GM21367 (cell line): ENCODE measurements around the gene IQCE.
"Not testable (repeated sequence)": the region's sequence is repeated elsewhere in the genome, so short reads cannot be mapped to it uniquely, and the experiment has no call there.

Experiments
- ATAC-seq: cut with Tn5 transposase; IDR thresholded peaks from one replicate; pipeline ENCODE4 v1.9.1; 2021; ENCODE audit not compliant: unreplicated experiment

IQCE gene

DNA sequence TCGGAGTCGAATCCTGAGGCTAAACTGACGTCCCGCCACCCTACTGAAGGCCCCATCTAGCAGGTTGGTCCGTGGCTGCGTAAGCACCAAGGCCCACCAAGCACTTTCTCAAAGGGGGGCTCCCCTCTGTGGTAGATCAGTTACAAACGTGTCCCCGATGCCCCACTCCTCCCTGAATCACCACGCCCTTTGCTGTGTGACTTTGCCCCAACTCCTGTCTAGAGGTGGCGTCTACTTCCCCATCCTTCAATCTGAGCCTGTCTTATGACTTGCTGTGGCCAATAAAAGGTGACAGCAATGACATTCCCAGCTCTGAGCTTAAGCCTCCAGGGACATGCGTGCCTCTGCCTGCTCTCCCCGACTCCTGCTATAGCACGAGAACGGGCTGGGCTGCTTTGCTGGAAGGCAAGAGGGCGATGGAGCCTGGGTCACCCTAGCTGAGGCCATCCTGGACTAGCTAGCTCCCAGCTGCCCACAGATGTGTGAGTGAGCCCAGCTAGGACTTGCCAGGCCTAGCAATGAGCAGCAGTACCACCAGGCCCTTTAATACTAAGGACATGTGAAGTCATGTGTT lies 26.5 kb upstream of the IQCE start:
- not testable (repeated sequence) for ATAC-seq

DNA sequence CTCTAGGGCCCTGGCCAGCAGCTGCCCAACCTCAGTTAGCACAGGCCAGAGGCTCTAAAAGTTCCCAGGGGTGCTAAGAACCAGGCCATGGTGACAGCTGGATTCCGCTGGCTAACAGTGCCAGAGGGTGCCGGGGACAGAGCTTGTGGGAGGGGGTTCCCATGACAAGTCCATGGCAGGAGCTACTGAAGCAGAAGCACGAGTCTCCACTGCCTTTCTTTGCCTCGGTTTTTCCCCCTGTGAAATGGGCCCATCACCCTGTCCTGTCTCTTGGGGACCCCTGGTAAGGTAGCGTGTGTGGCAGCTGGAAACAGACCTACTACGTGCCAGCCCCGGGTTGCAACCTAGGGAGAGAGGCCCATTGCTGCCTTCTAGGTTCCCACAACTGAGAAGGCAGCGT lies 26.0 kb upstream of the IQCE start:
- ATAC-seq: not testable (repeated sequence)

DNA sequence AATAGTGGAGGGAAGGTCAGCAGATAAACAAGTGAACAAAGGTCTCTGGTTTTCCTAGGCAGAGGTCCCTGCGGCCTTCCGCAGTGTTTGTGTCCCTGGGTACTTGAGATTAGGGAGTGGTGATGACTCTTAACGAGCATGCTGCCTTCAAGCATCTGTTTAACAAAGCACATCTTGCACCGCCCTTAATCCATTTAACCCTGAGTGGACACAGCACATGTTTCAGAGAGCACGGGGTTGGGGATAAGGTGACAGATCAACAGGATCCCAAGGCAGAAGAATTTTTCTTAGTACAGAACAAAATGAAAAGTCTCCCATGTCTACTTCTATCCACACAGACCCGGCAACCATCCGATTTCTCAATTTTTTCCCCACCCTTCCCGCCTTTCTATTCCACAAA lies 25.2 kb upstream of the IQCE start:
- ATAC-seq: not testable (repeated sequence)

DNA sequence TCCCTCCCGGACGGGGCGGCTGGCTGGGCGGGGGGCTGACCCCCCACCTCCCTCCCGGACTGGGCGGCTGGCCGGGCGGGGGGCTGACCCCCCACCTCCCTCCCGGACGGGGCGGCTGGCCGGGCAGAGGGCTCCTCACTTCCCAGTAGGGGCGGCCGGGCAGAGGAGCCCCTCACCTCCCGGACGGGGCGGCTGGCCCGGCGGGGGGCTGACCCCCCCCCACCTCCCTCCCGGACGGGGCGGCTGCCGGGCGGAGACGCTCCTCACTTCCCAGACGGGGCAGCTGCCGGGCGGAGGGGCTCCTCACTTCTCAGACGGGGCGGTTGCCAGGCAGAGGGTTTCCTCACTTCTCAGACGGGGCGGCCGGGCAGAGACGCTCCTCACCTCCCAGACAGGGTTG lies 24.6 kb upstream of the IQCE start:
- not testable (repeated sequence) for ATAC-seq

DNA sequence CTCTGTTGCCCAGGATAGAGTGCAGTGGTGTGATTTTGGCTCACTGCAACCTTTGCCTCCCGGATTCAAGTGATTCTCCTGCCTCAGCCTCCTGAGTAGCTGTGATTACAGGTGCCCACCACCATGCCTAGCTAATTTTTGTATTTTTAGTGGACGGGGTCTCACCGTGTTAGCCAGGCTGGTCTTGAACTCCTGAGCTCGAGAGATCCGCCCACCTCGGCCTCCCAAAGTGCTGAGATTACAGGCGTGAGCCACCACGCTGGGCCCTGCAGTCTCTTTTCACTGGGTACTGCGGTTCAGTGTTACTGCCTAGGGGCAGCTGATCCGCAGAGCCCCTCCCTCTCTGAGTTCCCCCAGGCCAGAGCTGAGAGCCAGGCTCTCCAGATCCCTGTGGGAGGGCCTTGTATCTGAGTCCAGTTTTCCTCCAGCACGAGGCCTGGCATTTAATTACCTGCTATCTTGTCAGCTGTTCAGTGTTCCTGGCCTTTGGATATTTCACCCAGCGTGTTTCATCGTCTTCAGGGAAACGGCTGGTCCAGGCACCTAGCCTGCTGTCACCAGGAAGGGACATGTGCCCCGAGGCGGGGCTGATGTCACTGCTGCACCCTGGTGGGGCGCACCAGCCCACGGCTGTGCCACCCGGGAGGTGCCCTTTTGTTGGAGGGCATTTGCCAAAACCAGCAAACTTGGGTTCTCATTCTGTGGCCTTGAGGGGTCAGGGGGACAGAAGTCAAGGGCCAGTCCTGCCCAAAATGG lies 22.7 kb upstream of the IQCE start:
- not testable (repeated sequence) for ATAC-seq

DNA sequence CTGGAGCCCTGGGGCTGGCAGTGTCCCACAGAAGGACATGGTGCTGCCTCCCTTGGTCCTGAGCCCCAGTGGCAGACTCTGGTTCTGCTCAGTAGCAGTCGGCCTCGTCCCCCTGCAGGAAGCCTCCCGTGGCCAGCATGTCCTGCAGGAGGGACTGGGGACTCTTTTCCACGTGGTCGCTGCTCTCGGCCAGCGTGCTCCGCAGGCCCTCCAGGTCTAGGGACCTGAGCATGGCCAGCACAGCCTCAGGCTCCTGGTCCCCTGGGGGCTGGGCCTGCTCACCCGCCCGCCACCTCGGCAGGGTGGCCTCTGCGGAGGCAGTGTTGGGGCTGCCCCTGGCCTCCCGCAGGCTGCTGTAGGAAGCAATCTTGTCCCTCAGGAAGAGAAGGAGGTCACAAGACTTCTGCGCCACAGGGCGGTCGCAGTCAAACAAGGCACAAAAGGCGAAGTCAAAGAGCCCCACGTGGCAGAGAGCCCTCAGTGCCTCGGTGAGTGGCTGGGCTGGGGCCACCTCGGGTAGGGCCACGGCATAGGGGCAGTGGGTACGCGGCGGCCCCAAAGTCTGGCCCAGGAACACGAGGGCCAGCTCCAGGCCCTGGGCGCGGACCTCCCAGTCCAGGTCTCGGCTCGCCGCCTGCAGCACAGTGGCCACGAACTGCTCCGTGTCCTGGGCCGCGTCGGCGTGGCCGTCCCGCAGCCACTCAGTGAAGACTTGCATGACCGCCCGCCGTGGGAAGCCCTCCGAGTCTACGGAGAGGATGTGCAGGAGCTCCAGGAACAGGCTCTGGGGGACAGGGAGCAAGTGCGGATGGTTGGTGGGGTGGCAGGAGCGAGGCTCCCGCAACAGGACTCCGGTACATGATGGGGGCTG lies 20.6 kb upstream of the IQCE start:
- ATAC-seq: no peak

DNA sequence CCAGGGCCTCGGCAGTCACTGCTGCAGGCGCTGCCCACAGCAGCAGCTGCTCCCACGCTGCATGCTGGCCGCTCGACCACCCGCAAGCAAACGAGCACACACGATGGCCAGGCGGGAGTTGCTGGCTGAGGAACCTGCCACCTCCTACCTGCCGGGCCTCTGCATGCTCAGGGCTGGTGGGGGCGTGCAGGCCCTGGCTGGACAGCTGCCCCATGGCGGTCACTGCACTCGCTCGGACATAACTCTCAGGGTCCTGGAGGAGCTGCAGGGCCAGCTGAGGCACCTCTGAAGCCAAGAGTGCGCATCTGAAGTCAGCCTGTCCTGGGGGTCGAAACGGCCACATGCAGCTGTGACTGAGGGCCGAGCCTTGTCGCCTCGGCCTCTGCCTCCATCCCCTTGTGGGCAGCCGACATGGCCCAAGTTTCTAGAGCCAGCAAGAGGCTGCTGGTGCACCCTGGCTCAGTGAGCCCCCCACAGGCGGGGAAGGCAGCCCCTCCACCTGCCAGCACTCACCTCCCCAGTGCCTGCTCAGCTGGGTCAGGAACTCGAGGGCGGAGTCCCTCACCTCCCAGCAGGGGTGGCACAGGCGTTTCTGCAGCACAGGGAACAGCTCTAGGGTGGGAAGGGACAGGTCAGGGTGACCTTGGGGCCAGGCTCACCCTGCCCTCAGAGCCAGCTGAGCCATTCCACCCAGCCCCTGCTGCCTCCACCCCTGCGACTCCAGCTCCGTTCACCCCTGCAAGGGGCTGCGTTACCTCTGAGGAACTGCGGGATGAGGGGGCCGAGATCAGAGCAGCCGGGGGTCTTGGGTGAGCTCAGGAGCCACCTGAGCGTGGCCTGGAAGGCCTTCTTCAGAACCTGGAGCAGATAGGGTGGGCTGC lies 19.5 kb upstream of the IQCE start:
- no peak for ATAC-seq

DNA sequence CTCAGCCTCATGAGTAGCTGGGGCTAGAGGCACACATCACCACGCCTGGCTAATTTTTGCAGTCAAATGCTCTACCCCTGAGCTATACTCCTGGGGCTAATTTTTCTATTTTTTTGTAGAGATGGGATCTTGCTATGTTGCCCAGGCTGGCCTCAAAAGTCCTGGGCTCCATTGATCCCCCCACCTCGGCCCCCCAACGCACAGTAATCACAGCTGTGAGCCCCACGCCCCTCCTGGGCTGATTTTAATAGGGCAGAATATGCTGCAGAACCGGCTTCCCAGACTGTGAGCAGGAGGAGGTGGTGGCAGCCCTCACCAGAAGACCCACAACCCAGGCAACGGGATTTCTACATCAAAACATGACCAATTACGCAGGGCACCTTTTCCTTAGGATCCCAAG lies 18.6 kb upstream of the IQCE start:
- ATAC-seq: no peak

DNA sequence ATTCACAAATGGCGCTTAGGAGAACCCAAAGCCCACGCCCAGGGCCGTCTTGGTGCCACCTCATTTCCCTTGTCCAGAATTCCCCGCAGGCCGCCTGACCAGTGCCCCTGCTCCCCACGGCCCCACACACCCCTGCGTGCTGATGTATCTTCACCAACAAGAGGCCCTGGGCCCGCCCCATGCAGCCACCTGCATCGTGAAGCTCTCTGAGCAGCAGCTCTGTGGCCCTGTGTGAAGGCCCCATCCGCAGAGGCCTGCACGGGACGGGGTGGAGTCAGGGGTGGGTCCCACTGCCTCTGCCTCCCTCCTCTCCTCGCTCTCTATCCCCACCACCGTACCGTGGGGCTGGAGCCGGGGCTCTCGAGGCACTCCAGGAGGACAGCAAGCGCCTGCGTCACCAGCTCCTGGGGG lies 18.1 kb upstream of the IQCE start:
- ATAC-seq: no peak

DNA sequence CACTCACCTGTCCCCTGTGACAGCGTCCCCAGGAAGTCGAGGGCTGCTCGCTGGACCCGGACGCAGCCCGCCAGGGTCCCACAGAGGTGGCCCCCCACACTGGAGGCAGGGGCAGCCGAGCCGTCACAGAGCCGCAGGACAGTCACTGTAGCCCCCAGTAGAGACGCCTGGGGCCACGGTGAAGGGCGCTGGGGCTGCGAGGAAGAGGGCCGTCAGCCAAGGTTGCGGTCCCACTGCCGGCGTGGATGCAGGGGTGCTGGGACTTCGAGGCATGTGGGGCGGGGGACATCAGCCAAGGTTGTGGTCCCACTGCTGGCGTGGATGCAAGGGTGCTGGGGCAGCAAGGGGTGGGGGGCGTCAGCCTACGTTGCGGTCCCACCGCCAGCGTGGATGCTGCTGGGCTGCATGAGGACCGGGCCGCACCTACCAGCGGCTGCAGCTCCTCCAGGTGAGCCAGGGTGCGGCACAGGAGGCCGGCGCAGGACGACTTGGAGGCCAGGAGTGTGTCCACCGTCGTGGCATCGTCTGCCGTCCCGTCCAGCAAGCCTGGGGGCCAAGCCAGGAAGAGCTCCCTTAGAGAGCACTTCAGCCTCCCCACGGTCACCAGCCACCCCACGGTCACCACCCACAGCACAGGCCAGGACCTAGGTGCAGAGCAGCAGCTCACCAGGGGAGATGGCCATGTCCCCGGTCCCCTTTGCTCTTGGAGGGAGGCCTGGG lies 17.3 kb upstream of the IQCE start:
- no peak for ATAC-seq

DNA sequence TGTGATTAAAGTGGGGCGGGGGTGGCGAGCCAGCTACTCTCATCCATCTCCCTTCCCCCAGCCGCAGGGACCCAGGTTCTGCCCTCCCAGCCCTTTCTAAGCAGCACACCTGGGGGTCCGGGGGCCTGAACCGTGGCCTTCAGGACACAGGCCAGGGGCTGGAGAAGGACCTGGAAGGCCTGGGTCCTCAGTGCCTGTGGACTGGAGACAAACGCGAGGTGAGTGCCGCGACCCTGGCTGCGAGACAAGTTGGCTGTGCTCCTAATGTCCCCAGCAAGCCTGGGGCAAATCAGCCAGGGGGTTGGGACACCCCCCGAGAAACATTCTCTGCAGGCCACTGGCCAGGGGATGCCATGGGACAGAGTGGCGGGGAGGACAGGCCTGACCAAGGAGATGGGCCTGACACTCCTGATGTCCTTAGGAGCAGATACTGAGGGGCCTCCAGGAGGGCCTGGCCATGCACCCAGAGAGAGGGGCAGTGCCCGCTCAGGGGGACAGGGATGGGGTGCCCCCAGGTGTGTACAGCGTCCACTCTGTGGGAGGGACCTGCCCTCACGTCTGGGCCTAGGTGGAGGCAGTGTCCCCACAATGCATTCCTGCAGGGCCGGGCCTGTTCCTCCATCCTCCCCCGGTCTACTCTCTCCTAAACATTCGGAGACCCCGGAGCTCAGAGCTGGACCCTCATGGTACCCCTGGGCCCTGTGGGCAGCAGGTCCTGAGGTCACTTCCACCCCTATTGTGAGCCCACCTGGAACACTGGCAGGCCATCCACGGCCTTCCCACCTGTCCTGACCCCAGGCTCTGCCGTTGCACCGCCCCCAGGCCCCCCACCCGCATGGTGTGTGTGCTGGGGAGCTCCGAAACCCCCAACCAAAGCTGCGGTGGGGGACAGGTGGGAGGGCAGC lies 16.5 kb upstream of the IQCE start:
- ATAC-seq: no peak

DNA sequence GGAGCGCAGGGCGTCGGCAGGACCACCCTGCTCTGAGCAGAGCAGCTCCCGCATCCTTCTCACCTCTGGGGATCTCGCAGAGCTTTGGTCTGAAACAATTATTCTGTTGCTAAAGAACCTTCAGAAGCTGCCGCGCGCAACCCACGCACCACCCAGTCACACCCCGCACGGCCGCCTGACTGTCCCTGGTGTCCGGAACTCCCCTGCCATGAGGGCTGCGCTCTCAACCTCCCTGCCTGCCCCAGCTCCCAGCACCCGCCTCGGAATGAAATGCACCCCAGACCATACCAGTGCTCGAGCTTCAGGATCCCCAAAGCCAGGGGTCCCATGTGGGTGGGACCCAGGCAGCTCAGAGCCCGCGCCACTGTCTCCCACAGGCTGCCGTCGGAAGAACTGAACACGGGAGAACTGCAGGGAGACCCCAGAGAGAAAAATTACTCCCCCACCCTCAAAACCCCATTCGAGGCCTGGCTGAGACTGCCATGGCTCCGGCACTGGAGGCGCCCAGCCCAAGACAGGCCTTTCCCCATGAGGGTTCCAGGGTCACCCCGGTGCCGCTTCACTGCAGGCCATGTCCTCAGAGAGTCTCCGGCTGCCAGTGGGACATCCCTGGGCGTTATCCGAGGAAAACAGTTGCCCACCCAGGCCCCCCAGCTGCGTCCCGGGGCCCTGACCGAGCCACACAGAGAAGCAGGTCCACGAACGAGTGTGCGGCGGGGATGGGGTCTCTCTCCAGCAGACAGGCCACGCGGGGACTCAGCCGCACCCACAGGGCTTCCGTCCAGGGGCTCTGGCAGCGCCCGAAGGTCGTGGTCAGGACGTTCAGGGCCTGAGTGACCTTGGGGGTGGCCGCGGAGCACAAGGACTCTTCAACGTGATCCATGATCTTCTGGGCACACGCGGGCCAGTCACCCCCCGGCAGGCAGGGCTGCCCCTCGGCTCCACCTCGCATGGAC lies 15.6 kb upstream of the IQCE start:
- ATAC-seq: no peak

DNA sequence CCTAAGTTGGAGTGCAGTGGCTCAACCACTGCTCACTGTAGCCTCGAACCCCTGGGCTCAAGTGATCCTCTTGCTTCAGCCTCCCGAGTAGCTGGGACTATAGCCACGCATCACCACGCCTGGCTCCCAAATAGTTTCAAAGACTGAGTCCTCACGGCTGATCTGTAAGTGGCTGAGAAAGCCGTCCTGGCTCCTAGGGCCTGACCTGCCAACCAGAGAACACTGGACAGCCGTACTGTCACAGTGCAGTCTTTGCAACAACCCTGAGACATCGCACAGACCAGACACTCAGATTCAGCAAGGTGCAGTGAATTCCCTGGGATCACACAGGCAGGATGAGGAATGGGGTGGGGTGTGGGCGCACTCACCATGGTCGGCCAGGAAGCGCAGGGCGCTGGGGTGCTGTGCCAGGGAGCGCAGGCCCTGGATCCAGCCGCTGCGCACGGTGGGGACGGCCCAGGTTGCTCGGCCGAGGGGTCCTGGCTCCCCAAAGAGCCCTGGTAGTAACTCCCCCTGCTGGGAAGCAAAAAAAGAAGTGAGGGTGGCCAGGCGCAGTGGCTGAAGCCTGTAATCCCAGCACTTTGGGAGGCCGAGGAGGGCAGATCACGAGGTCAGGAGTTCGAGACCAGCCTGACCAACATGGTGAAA lies 14.1 kb upstream of the IQCE start:
- ATAC-seq: no peak

DNA sequence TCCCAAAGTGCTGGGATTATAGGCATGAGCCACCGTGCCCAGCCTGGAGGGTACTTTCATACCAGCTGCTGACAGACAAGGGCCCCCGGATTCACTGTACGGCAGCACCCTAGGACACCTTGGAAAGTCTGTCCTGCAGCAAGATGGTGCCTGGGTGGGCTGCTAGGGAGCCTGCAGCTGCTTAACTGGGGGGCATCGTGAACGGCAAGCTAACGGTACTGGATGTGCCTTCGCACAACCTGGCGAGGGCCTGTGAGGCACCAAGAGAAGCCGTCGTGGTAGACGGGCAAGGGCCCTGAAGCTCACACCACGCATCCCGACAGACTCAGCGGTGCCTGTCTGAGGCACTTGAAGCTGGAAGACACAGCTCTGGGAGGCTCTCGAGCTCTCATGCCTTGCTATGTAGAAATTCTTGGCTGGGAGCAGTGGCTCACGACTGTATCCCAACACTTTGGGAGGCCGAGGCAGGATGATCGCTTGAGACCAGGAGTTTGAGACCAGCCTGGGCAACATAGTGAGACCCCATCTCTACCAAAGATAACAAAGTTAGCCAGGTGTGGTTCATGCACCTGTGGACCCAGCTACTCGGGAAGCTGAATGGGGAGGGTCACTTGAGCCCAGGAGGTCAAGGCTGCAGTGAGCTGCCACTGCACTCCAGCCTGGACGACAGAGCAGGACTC lies 12.9 kb upstream of the IQCE start:
- no peak for ATAC-seq

DNA sequence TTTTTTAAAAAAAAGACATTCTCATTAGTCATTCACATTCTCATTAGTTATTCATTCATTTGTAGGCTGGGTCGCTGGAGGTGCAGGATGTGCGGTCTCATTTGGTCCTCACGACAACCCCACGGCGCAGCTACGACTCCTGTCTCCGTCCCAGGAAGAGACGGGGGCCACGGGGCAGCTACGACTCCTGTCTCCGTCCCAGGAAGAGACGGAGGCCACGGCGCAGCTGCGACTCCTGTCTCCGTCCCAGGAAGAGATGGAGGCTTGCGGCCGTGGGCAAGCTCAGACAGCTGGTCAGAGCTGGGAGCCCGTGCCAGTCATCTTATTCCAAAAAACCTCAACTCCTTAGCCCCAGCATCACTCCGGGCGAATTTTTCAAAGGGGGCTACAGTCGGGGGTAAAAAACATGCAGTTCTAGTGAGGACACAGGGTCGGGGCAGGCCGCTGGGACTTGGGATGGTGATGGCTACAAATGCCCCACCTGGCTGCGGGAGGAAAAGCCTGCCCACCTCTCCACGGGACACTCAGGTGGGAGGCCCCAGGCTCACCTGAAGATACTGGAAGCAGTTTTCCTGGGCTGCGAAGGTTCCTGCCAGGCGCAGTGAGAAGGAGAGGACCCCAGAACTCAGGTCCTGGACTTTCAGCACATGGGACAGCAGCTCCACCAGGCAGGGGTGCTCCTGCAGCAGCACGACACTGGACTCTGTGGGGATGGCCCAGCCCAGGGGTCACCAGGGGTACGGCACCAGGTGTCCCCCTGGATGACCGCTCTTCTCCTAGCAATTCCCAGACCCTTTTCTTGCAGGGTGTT lies 11.8 kb upstream of the IQCE start:
- no peak for ATAC-seq

DNA sequence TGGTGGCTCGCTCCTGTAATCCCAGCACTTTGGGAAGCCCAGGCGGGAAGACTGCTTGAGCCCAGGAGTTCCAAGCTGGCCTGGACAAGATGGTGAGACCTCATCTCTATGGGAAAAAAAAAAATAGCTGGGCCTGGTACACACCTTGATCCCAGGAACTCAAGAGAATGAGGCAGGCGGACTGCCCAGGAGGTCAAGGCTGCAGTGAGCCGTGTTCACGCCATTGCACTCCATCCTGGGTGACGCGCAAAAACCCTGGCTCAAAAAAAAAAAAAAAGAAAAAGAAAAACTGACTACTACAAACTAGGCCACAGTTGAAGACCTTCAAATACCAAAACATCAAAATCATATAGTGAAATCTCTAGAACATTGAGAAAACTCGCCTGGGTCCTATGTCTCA lies 7.4 kb upstream of the IQCE start:
- no peak for ATAC-seq
